AG04449 (cell line): Measurements from ENCODE around the gene WAPL.
"Not testable (repeated sequence)": the region's sequence is repeated elsewhere in the genome, so short reads cannot be mapped to it uniquely, and the experiment has no call there.

Experiments
- CTCF ChIA-PET: fragments of 350-600 bp; formaldehyde crosslinking; extraction: SDS; loops from one replicate; lab custom pipeline; 2021; ENCODE audit warnings: antibody characterized with exemption; lab: Yijun Ruan, JAX
- POLR2A ChIA-PET: fragments of 400-600, 350-600 bp; formaldehyde crosslinking; extraction: SDS; loops from one replicate; lab custom pipeline; 2020; ENCODE audit warnings: antibody characterized with exemption, inconsistent platforms; lab: Yijun Ruan, JAX
- DNase-seq: peaks from one replicate; pipeline ENCODE4 v3.0.0-alpha.2; 2010; ENCODE audit warnings: low read depth, low spot score
- H3K4me3 ChIP-seq: 2 replicates; pipeline ENCODE4 v1.5.1; 2011; ENCODE audit warnings: low read depth, mild to moderate bottlenecking, control low read depth, low read length
- TF ChIP-seq, protein P1 (sequence below): IDR thresholded peaks from one replicate; pipeline ENCODE4 v1.5.1; 2011; ENCODE audit warnings: mild to moderate bottlenecking, moderate library complexity, low read length, control low read depth, inconsistent platforms; ENCODE audit not compliant: insufficient read depth; ENCODE audit errors: missing control alignments

Gene WAPL

DNA sequence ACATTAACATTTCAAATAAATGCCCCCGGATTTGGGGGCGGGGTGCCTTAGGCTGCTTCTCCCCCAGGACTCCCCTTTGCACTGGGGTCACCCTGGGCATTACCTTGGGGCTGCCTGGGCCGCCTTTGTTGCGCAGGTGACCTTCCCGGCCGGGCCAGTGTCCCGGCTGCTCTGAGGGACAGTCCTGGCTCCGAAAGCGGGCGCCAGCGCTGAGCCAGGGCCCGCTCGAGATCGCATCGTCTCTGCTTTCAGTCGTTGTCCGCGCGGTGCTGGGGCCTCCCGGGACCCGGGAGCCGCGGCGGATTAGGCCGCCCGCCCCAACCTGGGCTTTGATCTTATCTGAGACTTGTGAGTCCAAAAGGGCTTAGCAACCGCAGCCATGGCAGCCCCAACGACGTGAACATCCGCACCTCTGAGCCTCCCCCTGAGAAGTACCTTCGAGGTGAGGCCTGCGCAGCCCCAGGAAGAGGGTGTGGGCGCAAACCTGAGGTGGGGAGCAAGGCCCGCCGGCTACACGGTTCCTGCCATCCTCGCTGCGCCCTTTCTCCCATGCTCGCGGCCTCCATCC lies 14.8 kb upstream of the WAPL start:
- DNase-seq: no peak
- TF ChIP-seq, protein P1, sequence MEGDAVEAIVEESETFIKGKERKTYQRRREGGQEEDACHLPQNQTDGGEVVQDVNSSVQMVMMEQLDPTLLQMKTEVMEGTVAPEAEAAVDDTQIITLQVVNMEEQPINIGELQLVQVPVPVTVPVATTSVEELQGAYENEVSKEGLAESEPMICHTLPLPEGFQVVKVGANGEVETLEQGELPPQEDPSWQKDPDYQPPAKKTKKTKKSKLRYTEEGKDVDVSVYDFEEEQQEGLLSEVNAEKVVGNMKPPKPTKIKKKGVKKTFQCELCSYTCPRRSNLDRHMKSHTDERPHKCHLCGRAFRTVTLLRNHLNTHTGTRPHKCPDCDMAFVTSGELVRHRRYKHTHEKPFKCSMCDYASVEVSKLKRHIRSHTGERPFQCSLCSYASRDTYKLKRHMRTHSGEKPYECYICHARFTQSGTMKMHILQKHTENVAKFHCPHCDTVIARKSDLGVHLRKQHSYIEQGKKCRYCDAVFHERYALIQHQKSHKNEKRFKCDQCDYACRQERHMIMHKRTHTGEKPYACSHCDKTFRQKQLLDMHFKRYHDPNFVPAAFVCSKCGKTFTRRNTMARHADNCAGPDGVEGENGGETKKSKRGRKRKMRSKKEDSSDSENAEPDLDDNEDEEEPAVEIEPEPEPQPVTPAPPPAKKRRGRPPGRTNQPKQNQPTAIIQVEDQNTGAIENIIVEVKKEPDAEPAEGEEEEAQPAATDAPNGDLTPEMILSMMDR: no peak
- H3K4me3 ChIP-seq: no peak overlapping the region
- CTCF ChIA-PET: no interaction called here
- POLR2A ChIA-PET: no interaction called here

DNA sequence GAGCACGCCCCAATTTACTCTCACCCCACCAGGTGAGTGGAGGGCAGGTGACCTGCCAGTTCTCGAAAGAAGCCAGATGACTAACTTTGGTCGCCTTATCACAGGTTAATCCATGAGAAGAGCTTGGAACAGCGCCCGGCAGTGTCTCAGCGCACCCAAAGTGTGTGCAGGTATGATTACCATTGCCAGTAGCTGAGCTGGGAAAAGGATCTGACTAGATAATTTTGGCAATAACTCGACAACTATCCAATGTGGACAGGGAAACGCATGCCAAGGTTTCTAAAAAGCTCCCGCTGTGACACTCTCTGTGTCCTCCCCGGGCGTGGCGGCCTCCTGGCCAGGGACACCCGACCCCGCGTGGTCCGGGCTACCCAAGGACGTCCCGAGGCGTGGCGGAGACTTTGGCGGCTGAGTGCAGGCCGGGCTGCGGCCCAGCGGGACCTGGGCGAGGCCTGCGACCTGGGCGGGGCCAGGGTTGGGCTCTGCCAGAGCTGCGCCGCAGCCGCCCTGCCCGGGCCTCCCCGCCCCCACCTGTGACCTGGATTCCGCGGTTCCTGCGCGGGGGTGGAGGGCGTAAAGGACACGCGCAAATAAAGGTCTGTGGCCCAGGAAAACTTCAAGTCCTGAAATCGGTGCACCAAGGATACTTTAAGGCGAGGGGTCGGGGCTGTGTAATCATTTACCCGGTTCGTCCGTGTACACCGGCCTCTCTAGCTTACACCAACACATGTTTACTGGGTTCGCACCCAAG lies 13.7 kb upstream of the WAPL start:
- DNase-seq: no peak
- CTCF ChIA-PET: interaction anchor here (1.2 to 1.5 kb wide), 3 partner anchors 11 to 520 kb away, joined by 3 to 4 read pairs (median 4); no protein-coding TSS in a partner anchor
- TF ChIP-seq, protein P1: no peak
- POLR2A ChIA-PET: no interaction called here
- H3K4me3 ChIP-seq: peak overlapping the region; percentile 47

DNA sequence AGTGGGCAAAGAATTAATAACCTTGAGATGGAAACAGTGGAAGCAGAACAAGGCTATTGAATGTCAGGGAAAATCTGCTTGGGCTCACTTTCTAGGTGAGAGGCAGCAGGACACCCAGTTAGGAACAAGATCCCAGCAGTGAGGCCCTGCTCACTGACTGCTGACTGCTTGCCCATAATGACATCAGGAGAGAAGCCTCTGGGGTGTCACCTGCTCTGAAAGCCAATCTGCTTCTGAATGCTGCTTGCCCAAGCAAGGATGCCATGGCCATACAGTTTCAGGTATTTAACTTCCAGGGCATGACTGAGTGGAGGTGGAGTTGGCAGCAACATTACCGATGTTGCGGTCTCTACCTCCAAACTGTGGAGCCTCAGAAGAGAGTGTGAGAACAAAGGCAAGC lies 11.7 kb upstream of the WAPL start:
- no peak for DNase-seq
- no peak overlapping the region for H3K4me3 ChIP-seq
- ChIA-PET CTCF (interaction anchor here (0.9 to 1.1 kb wide), 2 partner anchors 10 to 51 kb away, joined by 3 read pairs; no protein-coding TSS in a partner anchor), POLR2A (no interaction called here)
- TF ChIP-seq, protein P1: no peak

DNA sequence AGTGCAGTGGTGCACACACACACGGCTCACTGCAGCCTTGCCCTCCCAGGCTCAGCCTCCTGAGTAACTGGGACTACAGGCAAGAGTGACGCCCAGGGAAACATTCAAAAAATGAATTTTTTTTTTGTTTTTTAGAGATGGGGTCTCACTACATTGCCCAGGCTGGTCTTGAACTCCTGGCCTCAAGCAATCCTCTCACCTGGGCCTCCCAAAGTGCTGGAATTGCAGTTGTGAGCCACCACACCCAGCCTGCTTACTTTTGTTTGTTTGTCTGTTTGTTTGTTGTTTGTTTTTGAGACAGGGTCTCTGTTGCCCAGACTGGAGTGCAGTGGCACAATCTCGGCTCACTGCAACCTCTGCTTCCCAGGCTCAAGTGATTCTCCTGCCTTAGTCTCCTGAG lies 7.1 kb upstream of the WAPL start:
- H3K4me3 ChIP-seq, POLR2A ChIA-PET, DNase-seq: not testable (repeated sequence)
- CTCF ChIA-PET: interaction anchor here (1.5 kb wide), 1 partner anchor 14 kb away, joined by 3 read pairs; no protein-coding TSS in a partner anchor

DNA sequence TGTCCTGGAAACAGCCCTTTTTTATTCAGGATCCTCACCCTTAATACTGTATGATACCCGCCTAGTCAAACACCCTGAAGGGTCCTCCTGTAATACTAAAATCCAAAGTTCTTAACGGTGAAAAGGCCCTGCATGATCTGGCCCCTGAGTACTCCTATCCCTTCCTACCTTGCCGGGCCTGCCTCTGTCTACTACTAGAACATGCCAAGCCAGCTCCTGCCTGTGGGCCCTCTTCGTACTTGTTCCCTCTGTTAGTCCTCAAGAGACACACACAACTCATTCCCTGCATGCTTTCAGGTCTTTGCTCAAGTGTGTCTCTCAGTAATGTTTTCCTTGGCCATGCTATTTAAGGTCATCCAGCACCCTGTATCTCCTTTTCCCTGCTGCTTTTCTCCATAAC lies 5.0 kb upstream of the WAPL start:
- ChIA-PET POLR2A (no interaction called here), CTCF (no interaction called here)
- no peak overlapping the region for H3K4me3 ChIP-seq
- TF ChIP-seq, protein P1: no peak
- no peak for DNase-seq

DNA sequence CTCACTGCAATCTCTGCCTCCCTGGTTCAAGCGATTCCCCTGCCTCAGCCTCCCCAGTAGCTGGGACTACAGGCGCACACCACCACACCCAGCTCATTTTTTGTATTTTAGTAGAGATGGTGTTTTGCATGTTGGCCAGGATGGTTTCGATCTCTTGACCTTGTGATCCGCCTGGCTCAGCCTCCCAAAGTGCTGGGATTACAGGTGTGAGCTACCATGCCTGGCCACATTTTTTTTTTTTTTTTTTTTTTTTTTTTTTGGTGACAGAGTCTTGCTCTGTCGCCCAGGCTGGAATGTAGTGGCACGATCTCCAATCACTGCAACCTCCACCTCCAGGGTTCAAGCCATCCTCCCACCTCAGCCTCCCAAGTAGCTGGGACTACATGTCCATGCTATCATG lies 4.1 kb upstream of the WAPL start:
- POLR2A ChIA-PET, DNase-seq, H3K4me3 ChIP-seq: not testable (repeated sequence)
- CTCF ChIA-PET: interaction anchor here (1.2 kb wide), 1 partner anchor 114 kb away, joined by 3 read pairs; no protein-coding TSS in a partner anchor

DNA sequence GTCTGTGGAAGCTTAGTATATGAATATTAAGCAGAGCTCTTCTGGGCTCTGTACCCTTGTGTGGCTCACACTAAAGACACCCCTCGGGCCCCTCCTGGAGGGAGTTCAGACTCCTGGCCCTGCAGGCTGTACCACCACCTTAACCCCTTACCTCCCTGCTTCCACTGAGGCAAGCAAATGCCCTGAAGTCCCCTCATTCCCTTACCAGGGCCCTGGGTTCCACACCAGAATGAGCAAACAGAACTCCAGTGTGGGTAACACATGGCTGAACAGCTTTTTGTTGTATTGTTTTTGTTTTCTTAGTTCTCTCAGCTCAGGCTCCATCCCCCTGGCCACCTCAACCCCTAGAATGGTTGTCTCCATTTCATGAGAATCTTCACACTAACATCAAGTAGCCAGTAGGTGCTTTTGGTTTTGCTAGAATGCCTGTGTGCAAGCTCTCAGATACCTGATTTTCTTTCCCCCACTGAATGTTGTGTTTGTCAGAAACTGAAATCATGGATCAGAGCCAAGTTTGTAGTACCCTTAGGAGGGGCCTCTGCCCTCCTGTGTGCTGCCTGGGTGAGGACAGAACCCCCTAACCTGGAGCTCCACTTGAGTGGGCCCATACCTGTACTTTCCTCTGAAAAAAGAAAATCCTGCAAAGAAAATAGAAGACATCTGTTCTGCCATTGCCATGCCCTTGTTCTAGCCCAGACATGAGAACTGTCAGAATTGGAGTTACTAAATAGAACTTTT lies 2.8 kb upstream of the WAPL start:
- DNase-seq: no peak
- ChIA-PET CTCF (interaction anchor here (0.9 to 1.6 kb wide), 4 partner anchors 10 to 169 kb away, joined by 3 to 7 read pairs (median 4); no protein-coding TSS in a partner anchor), POLR2A (no interaction called here)
- TF ChIP-seq, protein P1: no peak
- no peak overlapping the region for H3K4me3 ChIP-seq
